ENCODE results near the gene DRAXIN.
A peak's percentile ranks its signal among the peaks of the same experiment; 100 is the strongest.

The DRAXIN gene

GRCh38 chr1:11736746-11737639, 45.5 kb downstream of the DRAXIN start:
- H4K20me1 ChIP-seq (ENCODE audit: insufficient read depth, low read length) = no peaks in the 10 kb centered on the region
- no peaks in the 10 kb centered on the region for H3K9me2 ChIP-seq (replicated peaks; ENCODE audit: insufficient read depth, low read length)
- no peaks in the 10 kb centered on the region for H3K27me3 ChIP-seq (replicated peaks; ENCODE audit: insufficient read depth, low read length)
- peak overlapping the region; percentile 96 for H3K4me2 ChIP-seq (ENCODE audit: low read depth, low read length)
- peaks cover 7% of the 10 kb centered on the region for H3K79me2 ChIP-seq (ENCODE audit: low read length)
- H3K4me1 ChIP-seq (ENCODE audit: low read length) = peaks cover 40% of the 10 kb centered on the region
- peak overlapping the region; percentile 91 for H3K9ac ChIP-seq (ENCODE audit: low read length)
- H3K4me3 ChIP-seq (ENCODE audit: low read length) = peak overlapping the region; percentile 99
- H3K36me3 ChIP-seq (replicated peaks; ENCODE audit: insufficient read depth, low read length) = no peaks in the 10 kb centered on the region
- peak overlapping the region; percentile 65 for H3K27ac ChIP-seq (ENCODE audit: low read length)
- TF ChIP-seq, protein P1, sequence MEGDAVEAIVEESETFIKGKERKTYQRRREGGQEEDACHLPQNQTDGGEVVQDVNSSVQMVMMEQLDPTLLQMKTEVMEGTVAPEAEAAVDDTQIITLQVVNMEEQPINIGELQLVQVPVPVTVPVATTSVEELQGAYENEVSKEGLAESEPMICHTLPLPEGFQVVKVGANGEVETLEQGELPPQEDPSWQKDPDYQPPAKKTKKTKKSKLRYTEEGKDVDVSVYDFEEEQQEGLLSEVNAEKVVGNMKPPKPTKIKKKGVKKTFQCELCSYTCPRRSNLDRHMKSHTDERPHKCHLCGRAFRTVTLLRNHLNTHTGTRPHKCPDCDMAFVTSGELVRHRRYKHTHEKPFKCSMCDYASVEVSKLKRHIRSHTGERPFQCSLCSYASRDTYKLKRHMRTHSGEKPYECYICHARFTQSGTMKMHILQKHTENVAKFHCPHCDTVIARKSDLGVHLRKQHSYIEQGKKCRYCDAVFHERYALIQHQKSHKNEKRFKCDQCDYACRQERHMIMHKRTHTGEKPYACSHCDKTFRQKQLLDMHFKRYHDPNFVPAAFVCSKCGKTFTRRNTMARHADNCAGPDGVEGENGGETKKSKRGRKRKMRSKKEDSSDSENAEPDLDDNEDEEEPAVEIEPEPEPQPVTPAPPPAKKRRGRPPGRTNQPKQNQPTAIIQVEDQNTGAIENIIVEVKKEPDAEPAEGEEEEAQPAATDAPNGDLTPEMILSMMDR (IDR thresholded peaks at IDR 0.05; ENCODE audit: low read length) = no peak
- TF ChIP-seq EZH2phosphoT487 (IDR thresholded peaks at IDR 0.05; ENCODE audit: low read length) = no peak
- no peak for TF ChIP-seq EZH2 (optimal IDR thresholded peaks at IDR 0.05; ENCODE audit: low read depth, low read length)
- no peaks in the 10 kb centered on the region for H3K9me3 ChIP-seq (replicated peaks; ENCODE audit: insufficient read depth, low read length)
- H3F3A ChIP-seq (ENCODE audit: insufficient read depth, low read length) = peaks cover 24% of the 10 kb centered on the region
- peak; percentile 73 for DNase-seq
- H2AFZ ChIP-seq (ENCODE audit: low read length) = peak overlapping the region; percentile 96

GRCh38 chr1:11738096-11738495, 46.6 kb downstream of the DRAXIN start:
- no peak overlapping the region for H3K4me2 ChIP-seq (ENCODE audit: low read depth, low read length)
- H3K4me1 ChIP-seq (ENCODE audit: low read length) = peaks cover 40% of the 10 kb centered on the region
- no peak for DNase-seq
- H4K20me1 ChIP-seq (ENCODE audit: insufficient read depth, low read length) = no peaks in the 10 kb centered on the region
- peaks cover 24% of the 10 kb centered on the region for H3F3A ChIP-seq (ENCODE audit: insufficient read depth, low read length)
- H3K27me3 ChIP-seq (replicated peaks; ENCODE audit: insufficient read depth, low read length) = no peaks in the 10 kb centered on the region
- H3K9me3 ChIP-seq (replicated peaks; ENCODE audit: insufficient read depth, low read length) = no peaks in the 10 kb centered on the region
- H3K9ac ChIP-seq (ENCODE audit: low read length) = no peak overlapping the region
- no peaks in the 10 kb centered on the region for H3K36me3 ChIP-seq (replicated peaks; ENCODE audit: insufficient read depth, low read length)
- TF ChIP-seq, protein P1 (IDR thresholded peaks at IDR 0.05; ENCODE audit: low read length) = no peak
- TF ChIP-seq EZH2 (optimal IDR thresholded peaks at IDR 0.05; ENCODE audit: low read depth, low read length) (no peak), EZH2phosphoT487 (IDR thresholded peaks at IDR 0.05; ENCODE audit: low read length) (no peak)
- H3K79me2 ChIP-seq (ENCODE audit: low read length) = peaks cover 7% of the 10 kb centered on the region
- no peak overlapping the region for H3K27ac ChIP-seq (ENCODE audit: low read length)
- H2AFZ ChIP-seq (ENCODE audit: low read length) = no peak overlapping the region
- H3K9me2 ChIP-seq (replicated peaks; ENCODE audit: insufficient read depth, low read length) = no peaks in the 10 kb centered on the region
- no peak overlapping the region for H3K4me3 ChIP-seq (ENCODE audit: low read length)

GRCh38 chr1:11738783-11739182, 47.3 kb downstream of the DRAXIN start:
- no peaks in the 10 kb centered on the region for H3K27me3 ChIP-seq (replicated peaks; ENCODE audit: insufficient read depth, low read length)
- H3K79me2 ChIP-seq (ENCODE audit: low read length) = peaks cover 7% of the 10 kb centered on the region
- no peak overlapping the region for H2AFZ ChIP-seq (ENCODE audit: low read length)
- peaks cover 24% of the 10 kb centered on the region for H3F3A ChIP-seq (ENCODE audit: insufficient read depth, low read length)
- H3K36me3 ChIP-seq (replicated peaks; ENCODE audit: insufficient read depth, low read length) = no peaks in the 10 kb centered on the region
- H4K20me1 ChIP-seq (ENCODE audit: insufficient read depth, low read length) = no peaks in the 10 kb centered on the region
- no peaks in the 10 kb centered on the region for H3K9me3 ChIP-seq (replicated peaks; ENCODE audit: insufficient read depth, low read length)
- H3K27ac ChIP-seq (ENCODE audit: low read length) = no peak overlapping the region
- no peak overlapping the region for H3K4me2 ChIP-seq (ENCODE audit: low read depth, low read length)
- H3K9ac ChIP-seq (ENCODE audit: low read length) = no peak overlapping the region
- peaks cover 40% of the 10 kb centered on the region for H3K4me1 ChIP-seq (ENCODE audit: low read length)
- H3K9me2 ChIP-seq (replicated peaks; ENCODE audit: insufficient read depth, low read length) = no peaks in the 10 kb centered on the region
- no peak overlapping the region for H3K4me3 ChIP-seq (ENCODE audit: low read length)
- no peak for DNase-seq
- TF ChIP-seq EZH2phosphoT487 (IDR thresholded peaks at IDR 0.05; ENCODE audit: low read length) = no peak

Measured in MM.1S (cell line).